ENCODE data around the gene IL1A.
"Not testable (repeated sequence)": the region's sequence is repeated elsewhere in the genome, so short reads cannot be mapped to it uniquely, and the experiment has no call there.

IL1A gene, protein sequence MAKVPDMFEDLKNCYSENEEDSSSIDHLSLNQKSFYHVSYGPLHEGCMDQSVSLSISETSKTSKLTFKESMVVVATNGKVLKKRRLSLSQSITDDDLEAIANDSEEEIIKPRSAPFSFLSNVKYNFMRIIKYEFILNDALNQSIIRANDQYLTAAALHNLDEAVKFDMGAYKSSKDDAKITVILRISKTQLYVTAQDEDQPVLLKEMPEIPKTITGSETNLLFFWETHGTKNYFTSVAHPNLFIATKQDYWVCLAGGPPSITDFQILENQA

DNA sequence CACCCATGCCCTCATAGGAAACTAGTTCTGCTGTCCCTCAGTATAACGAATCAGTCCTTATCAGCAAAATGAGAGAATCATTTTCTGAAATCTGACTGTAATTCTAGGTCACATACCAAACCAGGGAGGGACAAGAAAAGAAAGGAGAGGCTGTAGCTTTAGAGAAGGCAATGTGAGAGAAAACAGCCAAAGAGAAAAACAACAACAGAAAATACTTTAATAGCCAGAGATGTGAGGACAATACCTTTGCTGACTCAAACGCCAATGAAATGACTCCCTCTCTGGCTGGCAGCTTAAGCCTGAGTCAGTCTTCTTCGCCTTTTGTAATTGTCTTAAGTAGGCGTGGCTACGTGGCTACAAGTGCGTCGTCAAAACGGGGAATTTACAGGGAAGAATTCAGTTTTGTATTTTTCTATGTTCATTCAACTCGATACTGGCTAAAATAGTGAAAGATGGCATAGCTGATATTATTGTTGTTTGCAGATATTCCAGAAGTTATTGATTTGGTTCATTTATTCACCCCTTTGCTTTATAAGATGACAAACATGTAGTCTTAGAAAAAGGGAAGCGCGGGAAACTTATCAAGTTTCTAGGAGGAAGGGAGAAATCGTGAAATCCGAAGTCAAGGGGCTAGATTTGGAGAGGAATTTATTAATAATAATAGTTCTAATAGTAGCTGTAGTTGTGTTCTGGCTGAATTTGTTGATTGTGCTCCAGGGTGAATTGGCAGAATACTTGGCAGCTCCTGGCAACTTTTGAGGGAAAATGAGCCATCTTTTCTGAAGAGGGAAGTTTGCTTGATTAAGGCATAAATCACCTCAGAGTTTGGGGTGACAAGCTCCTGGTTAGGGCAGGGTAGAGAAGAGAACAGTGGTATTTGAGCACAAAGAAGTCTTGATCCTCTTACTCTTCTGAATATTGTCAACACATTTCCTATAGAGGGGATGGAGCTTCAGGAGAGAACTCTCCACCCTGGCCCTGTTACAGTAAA lies at the start of gene IL1A:
IL1A (minus strand) TSS at position 295 of the 991 bp plus-strand sequence. CDS start 723 bp downstream, outside the sequence.
- DNase-seq (ENCODE audit: low read depth), result peak; percentile 51
- H3K4me3 ChIP-seq (ENCODE audit: low read depth, low read length), result peak within 1 kb of the TSS; percentile 41
- TF ChIP-seq CTCF (IDR thresholded peaks at IDR 0.05; ENCODE audit: insufficient read depth, low read depth, low read length, missing control alignments), result no peak

- H3K4me3 ChIP-seq (ENCODE audit: low read depth, low read length), result no peak overlapping the region
- no peak for DNase-seq (ENCODE audit: low read depth)
- no peak for TF ChIP-seq CTCF (IDR thresholded peaks at IDR 0.05; ENCODE audit: insufficient read depth, low read depth, low read length, missing control alignments)
Measured at GRCh38 chr2:112833976-112834375, 49.7 kb upstream of the IL1A start.

DNA sequence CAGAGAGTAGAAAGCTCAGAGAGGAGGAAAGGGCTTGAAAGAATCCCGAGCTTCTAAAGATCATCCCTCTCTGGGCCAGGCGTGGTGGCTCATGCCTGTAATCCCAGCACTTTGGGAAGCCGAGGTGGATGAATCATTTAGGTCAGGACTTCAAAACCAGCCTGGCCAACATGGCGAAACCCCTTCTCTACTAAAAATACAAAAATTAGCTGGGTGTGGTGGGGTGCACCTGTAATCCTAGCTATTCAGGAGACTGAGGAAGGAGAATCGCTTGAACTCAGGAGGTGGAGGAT lies 49.3 kb upstream of the IL1A start:
- not testable (repeated sequence) for DNase-seq (ENCODE audit: low read depth)

DNA sequence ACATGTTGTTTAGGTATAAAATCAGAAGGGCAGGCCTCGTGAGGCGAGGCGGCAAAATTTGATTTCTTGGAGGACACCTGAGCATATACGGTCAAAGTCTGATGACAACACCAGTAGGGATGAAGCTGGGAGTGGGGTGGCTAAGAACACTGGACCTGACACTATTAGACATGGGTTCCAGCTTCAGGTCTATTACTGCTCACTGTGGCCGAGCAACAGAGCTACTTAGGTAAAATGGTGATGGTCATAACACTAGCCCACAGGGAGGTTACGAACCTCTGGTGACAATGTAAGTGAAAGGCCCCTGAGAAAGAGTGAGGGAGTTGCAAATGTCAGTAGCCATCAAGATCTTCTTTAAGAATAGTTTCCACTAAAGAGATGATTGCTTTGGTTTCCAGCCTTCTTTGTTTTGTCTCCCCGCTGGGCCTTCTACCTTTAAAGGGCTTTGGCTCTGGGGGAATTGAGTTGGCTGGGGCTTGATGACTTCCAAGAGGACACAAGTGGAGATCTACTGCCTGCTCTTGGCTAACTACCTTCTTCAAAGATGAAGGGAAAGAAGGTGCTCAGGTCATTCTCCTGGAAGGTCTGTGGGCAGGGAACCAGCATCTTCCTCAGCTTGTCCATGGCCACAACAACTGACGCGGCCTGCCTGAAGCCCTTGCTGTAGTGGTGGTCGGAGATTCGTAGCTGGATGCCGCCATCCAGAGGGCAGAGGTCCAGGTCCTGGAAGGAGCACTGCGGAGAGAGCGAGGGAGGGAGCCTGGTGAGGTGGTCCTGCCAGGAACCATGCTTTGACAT lies 48.7 kb upstream of the IL1A start:
- no peak for DNase-seq (ENCODE audit: low read depth)
- H3K4me3 ChIP-seq (ENCODE audit: low read depth, low read length), result no peak overlapping the region
- no peak for TF ChIP-seq CTCF (IDR thresholded peaks at IDR 0.05; ENCODE audit: insufficient read depth, low read depth, low read length, missing control alignments)

More for the DNA sequence above, 49.3 kb upstream of the IL1A start:
- H3K4me3 ChIP-seq (ENCODE audit: low read depth, low read length), result not testable (repeated sequence)

DNA sequence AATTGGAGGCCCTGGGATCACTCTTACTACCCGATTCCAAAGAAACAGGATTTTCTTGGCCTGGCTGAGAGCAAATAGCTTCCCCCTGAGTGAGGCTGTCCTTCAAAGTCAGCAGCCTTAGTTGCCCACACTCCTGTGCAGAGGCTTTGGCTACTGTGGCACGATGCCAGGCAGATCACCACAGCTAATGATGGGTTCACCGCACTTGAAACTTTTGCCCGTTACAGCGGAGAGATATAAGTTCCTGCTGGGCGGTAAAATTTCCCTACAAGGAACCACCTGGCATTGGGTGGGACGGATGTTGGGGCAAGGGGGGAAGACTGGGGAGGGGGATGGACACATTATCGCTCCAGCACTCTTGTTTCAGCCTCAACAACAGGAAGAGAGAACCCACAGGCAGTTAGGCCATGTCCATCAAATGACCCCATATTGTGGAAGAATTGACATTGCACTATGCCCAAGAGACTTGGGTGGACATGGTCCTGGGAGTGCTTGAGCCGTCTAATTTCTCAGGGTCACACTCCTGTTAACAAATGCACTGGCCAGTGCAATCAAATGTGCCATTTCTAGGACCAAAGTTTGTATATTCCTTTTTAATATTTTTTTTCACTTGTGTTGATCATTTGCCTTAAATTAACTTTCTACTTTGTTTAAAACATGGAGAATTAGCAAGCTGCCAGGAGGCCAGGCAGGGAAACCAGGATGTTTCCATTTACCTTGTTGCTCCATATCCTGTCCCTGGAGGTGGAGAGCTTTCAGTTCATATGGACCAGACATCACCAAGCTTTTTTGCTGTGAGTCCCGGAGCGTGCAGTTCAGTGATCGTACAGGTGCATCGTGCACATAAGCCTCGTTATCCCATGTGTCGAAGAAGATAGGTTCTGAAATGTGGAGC lies 47.9 kb upstream of the IL1A start:
- DNase-seq (ENCODE audit: low read depth), result peak; percentile 42
- H3K4me3 ChIP-seq (ENCODE audit: low read depth, low read length), result no peak overlapping the region
- TF ChIP-seq CTCF (IDR thresholded peaks at IDR 0.05; ENCODE audit: insufficient read depth, low read depth, low read length, missing control alignments), result no peak

GRCh38 chr2:112831513-112831845 lies 47.2 kb upstream of the IL1A start:
- no peak for TF ChIP-seq CTCF (IDR thresholded peaks at IDR 0.05; ENCODE audit: insufficient read depth, low read depth, low read length, missing control alignments)
- DNase-seq (ENCODE audit: low read depth), result no peak

More at GRCh38 chr2:112831513-112831845, 47.2 kb upstream of the IL1A start:
- no peak overlapping the region for H3K4me3 ChIP-seq (ENCODE audit: low read depth, low read length)
